Endothelial cell of umbilical vein (primary cell): ENCODE measurements around the gene CYP17A1. TPM values are rescaled to one million over a fixed set of nuclear protein-coding genes. Genes with fewer than 3 reads are reported as not detected.

Experiments
- BruUV-seq: library from RNA; stranded (reverse); fragments of 400-500 nt; replicated peaks from 2 replicates; lab custom pipeline; 2021; lab: Mats Ljungman, UMichigan
- CTCF ChIA-PET: fragments of 300-600, 350-600 bp; sonication (Branson Sonifier 250); formaldehyde crosslinking; loops from one replicate; lab custom pipeline; 2021; ENCODE audit warnings: antibody characterized with exemption, inconsistent platforms; lab: Charles Lee
- POLR2A ChIA-PET: fragments of 300-600, 350-600 bp; sonication (Branson Sonifier 250); formaldehyde crosslinking; loops from one replicate; lab custom pipeline; 2021; ENCODE audit warnings: antibody characterized with exemption, inconsistent platforms; lab: Charles Lee
- DNase-seq: peaks from one replicate; pipeline ENCODE4 v3.0.0-alpha.2; 2011; ENCODE audit warnings: low read depth, low spot score
- FAIRE-seq: peaks from 2 replicates; lab custom pipeline; 2011; peaks lifted over from hg19 to GRCh38; lab: Jason Lieb, UNC
- H2AFZ ChIP-seq: 2 replicates; pipeline ENCODE4 v1.6.0; 2012; ENCODE audit warnings: low read depth, low read length, control low read depth, inconsistent platforms
- H3K27ac ChIP-seq: 2 replicates; pipeline ENCODE4 v1.5.1; 2011; ENCODE audit warnings: low read depth, mild to moderate bottlenecking, control low read depth, low read length, moderate library complexity; ENCODE audit not compliant: insufficient read depth
- H3K27me3 ChIP-seq, 2 experiments: 2 replicates each; pipeline versions ENCODE4 v1.6.0 to v1.6.1; 2011; ENCODE audit warnings: low read length in 2 of 2, mixed read lengths in 1 of 2; ENCODE audit not compliant: control insufficient read depth in 2 of 2, insufficient read depth in 2 of 2
- H3K36me3 ChIP-seq, 2 experiments: 2 replicates in 1 of 2; 3 replicates in 1 of 2; pipeline ENCODE4 v1.5.1; 2011; ENCODE audit warnings: low read length in 2 of 2, mild to moderate bottlenecking in 1 of 2, moderate library complexity in 1 of 2; ENCODE audit not compliant: control insufficient read depth in 2 of 2, insufficient read depth in 2 of 2; ENCODE audit errors: extremely low read depth in 1 of 2
- H3K4me1 ChIP-seq: 3 replicates; pipeline ENCODE4 v1.5.1; 2011; ENCODE audit warnings: mild to moderate bottlenecking, low read length; ENCODE audit not compliant: control insufficient read depth, insufficient read depth; ENCODE audit errors: extremely low read depth
- H3K4me2 ChIP-seq: 2 replicates; pipeline ENCODE4 v1.6.1; 2011; ENCODE audit warnings: low read length, control low read depth, mixed read lengths; ENCODE audit not compliant: insufficient read depth
- H3K4me3 ChIP-seq, 3 experiments: fragments of 200-600 bp in 1 of 3; sonication (generic), shearing (Covaris generic) in 1 of 3; replicated peaks in 1 of 3; 2 replicates each; pipeline ENCODE4 v1.5.1; 2011 to 2016; ENCODE audit warnings: control low read depth in 3 of 3, low read length in 3 of 3, mild to moderate bottlenecking in 2 of 3, inconsistent platforms in 1 of 3, low read depth in 1 of 3, moderate library complexity in 1 of 3; ENCODE audit not compliant: insufficient read depth in 1 of 3
- H3K79me2 ChIP-seq: 2 replicates; pipeline ENCODE4 v1.6.0; 2012; ENCODE audit warnings: low read length, inconsistent platforms; ENCODE audit not compliant: control insufficient read depth, insufficient read depth
- H3K9ac ChIP-seq: replicated peaks from 2 replicates; pipeline ENCODE3; 2011; ENCODE audit warnings: low read length, control low read depth; ENCODE audit not compliant: insufficient read depth; ENCODE audit errors: extremely low read depth
- H3K9me1 ChIP-seq: replicated peaks from 3 replicates; pipeline ENCODE4 v1.6.0; 2011; ENCODE audit warnings: mild to moderate bottlenecking, low read length; ENCODE audit not compliant: control insufficient read depth, insufficient read depth; ENCODE audit errors: extremely low read depth
- H3K9me3 ChIP-seq: replicated peaks from 2 replicates; pipeline ENCODE4 v1.5.1; 2012; ENCODE audit warnings: low read length, inconsistent platforms; ENCODE audit not compliant: control insufficient read depth, insufficient read depth
- H4K20me1 ChIP-seq: replicated peaks from 2 replicates; pipeline ENCODE3; 2011; ENCODE audit warnings: mild to moderate bottlenecking, low read length; ENCODE audit not compliant: control insufficient read depth, insufficient read depth; ENCODE audit errors: extremely low read depth
- EZH2 ChIP-seq: IDR thresholded peaks from 2 replicates; pipeline ENCODE4 v1.6.1; 2012; ENCODE audit warnings: borderline replicate concordance, low read depth, mild to moderate bottlenecking, moderate library complexity, low read length, inconsistent platforms; ENCODE audit not compliant: severe bottlenecking
- FOS ChIP-seq: IDR thresholded peaks from 2 replicates; pipeline ENCODE4 v1.6.1; 2011; ENCODE audit warnings: mild to moderate bottlenecking, low read length, moderate library complexity, borderline replicate concordance; ENCODE audit not compliant: insufficient read depth
- JUN ChIP-seq: IDR thresholded peaks from 2 replicates; pipeline ENCODE4 v1.6.1; 2011; ENCODE audit warnings: borderline replicate concordance, low read depth; ENCODE audit not compliant: insufficient read length, insufficient read depth
- MYC ChIP-seq: IDR thresholded peaks from one replicate; pipeline ENCODE4 v1.6.1; 2011; ENCODE audit warnings: mild to moderate bottlenecking, low read depth, low read length
- POLR2A ChIP-seq: IDR thresholded peaks from 2 replicates; pipeline ENCODE4 v1.6.1; 2012; ENCODE audit warnings: low read depth, mild to moderate bottlenecking, control low read depth, low read length
- dilution Hi-C: fragments of 300-500 bp; cut with MboI; formaldehyde crosslinking; loops from one replicate; pipeline ENCODE4 v1.15.0; 2019; ENCODE audit warnings: low sequenced_read_pairs; ENCODE audit not compliant: extremely low pct_ligation_motif_present
- intact Hi-C: fragments of 100-400 bp; cut with micrococcal nuclease; formaldehyde crosslinking; loops from one replicate; pipeline ENCODE4 v1.10.0; 2022
- polyA plus RNA-seq, 4 experiments: library from polyadenylated mRNA; depleted of rRNA in 3 of 4; stranded (reverse) in 3 of 4; unstranded in 1 of 4; fragments of >200 nt; gene quantifications; 2 replicates each; pipeline versions ENCODE4 v1.2.1 to v1.2.3, GENCODE V29; 2011 to 2012; ENCODE audit warnings: missing spikeins in 1 of 4
- total RNA-seq: library from RNA; stranded (reverse); gene quantifications from 2 replicates; pipeline ENCODE4 v1.2.3, GENCODE V29; 2021
- TF ChIP-seq, protein P1 (sequence below): IDR thresholded peaks from 2 replicates; pipeline ENCODE4 v1.6.1; 2011; ENCODE audit not compliant: insufficient read depth, insufficient read length

CYP17A1 gene
- total and polyA plus RNA-seq, 2 donors (not counting 3 experiments of a cell fraction or from before 2014, with no cell fraction given): not detected

DNA sequence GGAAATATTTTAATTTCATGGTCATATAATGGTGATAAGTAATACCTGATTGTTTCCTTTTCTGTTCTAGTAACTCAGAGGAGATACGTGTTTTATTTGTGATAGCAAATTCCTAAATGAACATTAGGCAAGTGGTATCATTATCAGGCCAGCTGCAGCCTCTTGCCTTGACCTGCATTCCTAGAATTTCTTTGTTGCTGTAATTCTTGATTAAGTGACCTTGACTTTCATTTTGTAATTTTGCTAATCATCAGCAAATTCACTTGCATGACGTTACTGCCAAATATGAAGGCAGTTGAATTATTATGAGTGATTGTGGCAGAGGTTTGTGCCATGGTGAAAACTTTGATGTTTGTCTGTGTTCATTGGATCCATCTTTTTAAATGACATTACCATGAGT, 26.4 kb upstream of the CYP17A1 start:
- TF ChIP-seq, protein P1, sequence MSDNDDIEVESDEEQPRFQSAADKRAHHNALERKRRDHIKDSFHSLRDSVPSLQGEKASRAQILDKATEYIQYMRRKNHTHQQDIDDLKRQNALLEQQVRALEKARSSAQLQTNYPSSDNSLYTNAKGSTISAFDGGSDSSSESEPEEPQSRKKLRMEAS: no peak
- TF ChIP-seq JUN: no peak
- TF ChIP-seq EZH2: no peak
- no peak for TF ChIP-seq POLR2A
- no peak for TF ChIP-seq MYC
- no peak for TF ChIP-seq FOS
- BruUV-seq: no TSS peak
- Histone ChIP-seq H3K9me3 (no peaks in the 10 kb centered on the region), H2AFZ (no peak overlapping the region), H3K79me2 (no peaks in the 10 kb centered on the region), H3K4me2 (no peak overlapping the region), H3K27me3 (no peaks in the 10 kb centered on the region), H3K4me1 (no peaks in the 10 kb centered on the region), H3K4me3 (no peak overlapping the region), H3K9ac (no peak overlapping the region), H3K27ac (no peak overlapping the region), H4K20me1 (no peaks in the 10 kb centered on the region), H3K9me1 (no peaks in the 10 kb centered on the region), H3K36me3 (peaks cover 3 to 8% of the 10 kb centered on the region in 2 experiments)
- intact Hi-C loops: no loop called here
- no peak for FAIRE-seq
- CTCF ChIA-PET: interaction anchor here (1.2 kb wide), 1 partner anchor 38 kb away, joined by 5 read pairs; no protein-coding TSS in a partner anchor
- DNase-seq: no peak
- dilution Hi-C loops: no loop called here
- POLR2A ChIA-PET: no interaction called here

GRCh38 chr10:102859911-102860310, 22.7 kb upstream of the CYP17A1 start:
- dilution Hi-C loops (no loop called here), intact Hi-C loops (loop anchor here (2.0 kb wide), 1 partner anchor 27 kb away; no protein-coding TSS in a partner anchor)
- no peak overlapping the region for H3K27ac ChIP-seq
- FAIRE-seq: no peak
- H3K79me2 ChIP-seq: peaks cover 15% of the 10 kb centered on the region
- H3K36me3 ChIP-seq: peaks cover 3 to 8% of the 10 kb centered on the region in 2 experiments
- no peak overlapping the region for H3K4me3 ChIP-seq
- no peaks in the 10 kb centered on the region for H3K27me3 ChIP-seq
- no peak for TF ChIP-seq MYC
- no peak overlapping the region for H3K4me2 ChIP-seq
- no peaks in the 10 kb centered on the region for H4K20me1 ChIP-seq
- no peaks in the 10 kb centered on the region for H3K9me3 ChIP-seq
- no peak for DNase-seq
- no peaks in the 10 kb centered on the region for H3K9me1 ChIP-seq
- POLR2A ChIA-PET: no interaction called here
- H3K9ac ChIP-seq: no peak overlapping the region
- BruUV-seq: no TSS peak
- no peak overlapping the region for H2AFZ ChIP-seq
- CTCF ChIA-PET: interaction anchor here (1.8 kb wide), 1 partner anchor 42 kb away, joined by 6 read pairs; no protein-coding TSS in a partner anchor
- peaks cover 3% of the 10 kb centered on the region for H3K4me1 ChIP-seq
